GM18520 (cell line): ENCODE data around the gene L3MBTL2.
"Not testable (repeated sequence)": the region's sequence is repeated elsewhere in the genome, so short reads cannot be mapped to it uniquely, and the experiment has no call there.

Experiments used
- ATAC-seq: cut with Tn5 transposase; IDR thresholded peaks from one replicate; pipeline ENCODE4 v1.9.1; 2021; ENCODE audit not compliant: unreplicated experiment

Gene L3MBTL2

DNA sequence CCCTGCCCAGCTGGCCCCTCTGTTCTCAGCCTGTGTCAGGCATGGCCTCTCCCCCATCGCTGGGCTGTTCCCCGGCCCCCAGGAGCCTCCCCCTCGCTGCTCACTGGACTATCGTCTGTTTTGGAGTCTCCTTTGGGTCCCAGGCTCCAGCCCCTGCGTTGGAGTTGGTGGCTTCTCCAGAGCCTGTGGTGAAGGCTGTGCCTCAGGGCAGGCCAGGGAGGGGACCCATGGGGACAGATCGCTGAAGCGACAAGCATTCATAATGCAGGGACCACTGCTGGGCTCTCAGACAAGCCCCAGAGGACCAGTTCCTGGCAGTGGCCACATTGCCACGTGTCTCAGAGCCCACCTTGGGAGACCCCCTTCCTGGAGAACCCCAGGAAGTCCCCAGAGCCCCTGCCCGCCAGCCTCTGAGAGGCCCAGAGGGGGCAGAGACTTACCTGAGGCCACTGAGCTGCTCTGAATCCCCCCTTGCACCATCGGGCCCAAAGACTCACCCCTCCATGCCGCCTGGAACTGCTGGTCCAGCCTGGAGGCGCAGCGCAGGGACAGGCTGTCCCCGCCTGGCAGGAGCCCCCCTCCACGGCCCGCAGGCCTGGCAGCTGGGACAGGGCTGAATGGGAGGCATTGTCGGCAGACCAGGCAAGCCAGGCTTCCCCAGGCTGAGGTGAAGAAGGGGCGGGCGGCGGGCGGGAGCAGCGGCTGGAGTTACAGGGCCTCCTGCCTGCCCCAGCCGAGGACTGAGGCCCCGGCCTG lies 35.4 kb downstream of the L3MBTL2 start, which contains the start of gene CHADL:
Gene CHADL (minus strand): TSS at position 555 of the 756 bp plus-strand sequence. CDS start 50 bp downstream, at position 505.
- no peak for ATAC-seq

DNA sequence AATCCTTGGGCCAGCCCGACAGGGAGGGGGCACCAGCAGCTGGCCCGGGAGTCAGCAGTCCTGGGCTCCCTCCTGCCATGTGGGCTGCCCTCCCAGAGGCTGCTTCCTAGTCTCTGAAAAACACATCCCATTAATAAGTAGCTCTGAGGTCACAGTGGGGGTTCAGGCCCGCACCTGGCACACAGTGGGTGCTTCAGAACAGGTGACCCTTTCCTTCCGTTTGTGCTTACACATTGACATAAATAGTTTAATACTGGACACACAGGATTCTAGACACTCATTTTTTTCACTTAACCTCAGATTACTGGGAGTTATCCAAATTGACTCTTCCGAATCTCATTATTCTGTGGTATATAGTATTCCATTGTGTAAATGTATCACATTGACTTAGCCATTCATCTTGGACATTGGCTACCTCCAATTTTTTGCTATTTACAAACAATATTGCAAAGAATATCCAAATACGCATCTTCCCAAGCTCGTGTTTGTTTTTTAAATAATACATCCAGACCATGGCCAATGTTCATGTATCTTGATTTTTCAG lies 36.1 kb downstream of the L3MBTL2 start:
- no peak for ATAC-seq

DNA sequence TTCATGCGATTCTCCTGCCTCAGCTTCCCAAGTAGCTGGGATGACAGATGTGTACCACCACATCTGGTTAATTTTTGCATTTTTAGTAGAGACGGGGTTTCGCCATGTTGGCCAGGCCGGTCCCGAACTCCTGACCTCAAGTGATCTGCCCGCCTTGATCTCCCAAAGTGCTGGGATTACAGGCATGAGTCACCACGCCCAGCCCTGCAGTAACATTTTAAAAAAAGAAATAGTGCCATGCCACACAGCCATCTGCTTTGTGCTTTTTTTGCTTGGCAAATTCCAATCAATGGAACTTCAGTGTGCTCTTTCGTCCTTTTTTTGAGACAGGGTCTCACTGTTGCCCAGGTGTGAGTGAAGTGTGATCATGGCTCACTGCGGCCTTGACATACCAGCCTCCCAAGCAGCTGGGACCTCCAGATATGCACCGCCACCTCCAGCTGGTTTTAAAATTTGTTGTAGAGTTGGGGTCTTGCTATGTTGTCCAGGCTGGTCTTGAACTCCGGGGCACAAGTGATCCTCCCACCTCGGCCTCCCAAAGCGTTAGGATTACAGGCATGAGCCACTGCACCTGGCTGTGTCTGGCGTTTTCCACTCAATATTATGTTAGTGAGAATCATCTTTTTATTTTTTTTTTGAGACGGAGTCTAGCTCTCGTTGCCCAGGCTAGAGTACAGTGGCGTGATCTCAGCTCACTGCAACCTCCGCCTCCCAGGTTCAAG lies 37.4 kb downstream of the L3MBTL2 start:
- ATAC-seq, result no peak

DNA sequence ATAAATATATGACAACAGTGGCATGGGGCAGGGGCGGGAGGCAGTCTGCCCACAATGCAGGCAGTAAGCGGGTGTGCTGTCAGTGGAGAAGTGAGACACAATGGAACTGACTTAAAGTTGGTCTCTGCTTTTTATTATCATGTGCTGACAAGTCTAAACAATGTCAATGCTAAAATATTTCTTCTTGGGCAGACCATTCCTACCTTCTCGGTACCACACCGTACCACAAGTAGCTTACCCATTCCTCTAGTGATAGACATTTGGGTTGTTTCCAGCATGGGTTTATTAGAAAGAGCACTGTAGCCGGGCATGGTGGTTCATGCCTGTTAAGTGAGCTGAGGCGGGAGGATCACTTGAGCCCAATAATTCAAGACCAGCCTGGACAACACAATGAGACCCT lies 38.2 kb downstream of the L3MBTL2 start:
- no peak for ATAC-seq

DNA sequence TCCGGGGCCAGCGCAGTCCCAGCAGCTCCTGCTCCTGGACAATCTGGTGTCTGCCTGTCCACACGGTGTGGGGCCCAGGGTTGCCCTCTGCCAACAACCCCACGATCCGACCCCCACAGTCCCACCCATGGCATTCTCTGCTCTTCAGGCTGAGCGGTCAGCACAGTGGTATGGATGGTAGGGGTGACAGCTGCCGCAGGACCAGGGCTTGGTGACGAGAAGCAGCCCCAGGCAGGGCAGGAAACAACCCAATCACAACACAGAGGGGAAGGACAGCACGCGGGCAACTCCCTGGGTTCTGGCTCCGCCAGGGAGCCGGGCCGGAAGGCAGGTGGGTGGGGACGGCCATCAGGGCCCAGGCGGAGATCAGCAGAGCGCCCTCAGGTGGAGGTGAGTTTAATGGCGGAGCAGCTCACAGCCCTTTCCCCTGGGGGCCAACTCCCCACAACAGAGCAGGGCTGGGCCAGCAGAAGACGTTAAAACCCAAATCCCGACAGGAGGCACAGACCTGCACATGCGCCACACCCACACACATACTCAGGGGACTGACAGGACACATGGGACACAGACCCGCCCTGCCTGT lies 40.9 kb downstream of the L3MBTL2 start:
- no peak for ATAC-seq

DNA sequence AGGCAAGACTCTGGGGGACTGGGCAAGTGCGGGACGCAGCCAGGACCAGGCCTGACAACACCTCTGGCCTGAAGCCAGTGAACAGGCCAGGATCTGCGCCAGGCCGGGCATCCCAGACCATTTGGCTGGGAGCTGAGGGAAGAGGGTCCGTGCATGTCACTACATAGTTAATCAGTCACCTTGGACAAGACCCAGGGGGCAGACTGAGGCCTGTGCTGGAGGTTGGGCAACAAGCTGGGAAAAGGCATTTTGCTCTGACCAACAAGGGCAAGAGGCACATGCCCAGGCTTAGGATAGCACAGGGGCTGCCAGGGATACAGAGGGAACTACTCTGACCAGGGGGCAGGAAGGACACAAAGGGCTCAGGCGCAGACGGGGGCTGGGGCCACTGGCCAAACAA lies 42.6 kb downstream of the L3MBTL2 start:
- no peak for ATAC-seq

DNA sequence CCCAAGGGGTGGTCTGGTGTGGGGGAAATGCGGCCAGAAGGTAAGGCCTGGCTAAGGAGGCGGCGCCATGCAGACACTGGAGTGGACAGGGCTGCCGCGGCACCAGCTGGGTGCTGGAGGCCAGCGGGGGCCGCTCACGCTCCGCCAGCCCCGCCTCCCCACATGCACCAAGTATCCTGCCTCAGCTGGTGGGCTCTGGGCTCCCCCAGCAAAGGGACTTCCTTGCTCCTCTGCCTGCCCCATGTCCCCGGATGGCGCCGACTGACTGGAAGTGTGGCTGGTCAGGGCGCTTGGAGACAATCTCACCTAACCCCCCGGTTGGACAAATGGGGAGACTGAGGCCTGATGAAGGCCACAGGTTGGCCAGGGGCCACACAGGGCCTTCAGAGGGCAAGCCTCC lies 43.2 kb downstream of the L3MBTL2 start:
- no peak for ATAC-seq

DNA sequence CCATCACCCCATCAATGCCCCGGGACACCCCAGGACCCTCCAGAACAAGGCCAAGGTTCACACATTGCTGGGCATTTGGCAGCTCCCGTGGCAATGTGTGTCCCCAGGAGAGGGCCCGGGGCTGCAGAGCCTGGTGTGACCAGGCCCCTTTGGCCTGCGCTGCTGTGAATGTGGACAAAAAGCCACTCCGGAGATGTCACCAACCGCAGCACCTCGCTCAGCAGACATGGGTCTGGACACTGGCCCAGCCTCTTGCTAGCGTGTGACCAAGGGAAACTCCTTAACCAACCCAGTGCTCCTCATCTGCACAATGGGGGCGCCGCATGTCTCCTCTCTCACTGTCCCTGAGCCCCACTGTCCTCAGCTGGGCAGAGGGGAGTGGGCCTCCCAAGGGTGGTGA lies 43.6 kb downstream of the L3MBTL2 start:
- ATAC-seq, result no peak

DNA sequence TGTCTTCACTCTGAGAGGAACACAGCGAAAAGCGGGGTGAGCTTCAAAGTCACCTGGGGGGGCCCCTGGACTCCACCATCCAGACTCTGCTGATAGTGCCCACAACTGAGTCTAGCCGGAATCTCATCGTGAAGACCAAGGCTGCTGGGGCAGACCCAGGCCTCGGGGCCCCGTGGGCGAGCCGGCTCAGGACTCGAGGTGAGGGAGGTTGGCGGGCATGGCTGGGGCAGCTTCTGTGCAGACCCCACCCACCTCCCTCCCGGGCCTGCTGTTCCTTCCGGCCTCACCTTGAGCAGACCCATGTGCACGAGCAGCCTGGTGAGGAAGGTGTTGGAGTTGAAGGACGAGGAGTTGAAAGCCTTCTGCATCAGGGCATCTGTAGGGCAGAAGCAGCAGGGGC lies 44.3 kb downstream of the L3MBTL2 start:
- ATAC-seq, result no peak

DNA sequence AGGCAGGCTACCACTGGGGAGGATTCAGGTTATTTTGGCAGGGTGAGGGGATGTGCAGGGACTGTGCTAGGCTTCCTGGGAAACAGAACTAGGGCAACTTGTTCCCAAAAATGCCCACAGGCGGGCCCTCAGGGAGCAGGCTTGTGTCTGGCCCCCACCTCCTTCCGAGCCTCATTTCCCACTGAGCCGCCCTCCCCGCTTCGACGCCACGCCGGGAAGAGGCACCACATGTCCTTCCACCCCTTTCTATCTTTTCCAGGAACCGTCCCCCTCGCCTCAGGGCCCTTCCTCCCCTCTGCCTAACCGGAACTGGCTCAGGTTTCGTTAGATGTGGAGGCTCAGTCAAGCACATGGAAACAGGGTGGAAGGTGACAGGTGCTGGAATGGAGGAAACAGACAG lies 45.0 kb downstream of the L3MBTL2 start:
- no peak for ATAC-seq

DNA sequence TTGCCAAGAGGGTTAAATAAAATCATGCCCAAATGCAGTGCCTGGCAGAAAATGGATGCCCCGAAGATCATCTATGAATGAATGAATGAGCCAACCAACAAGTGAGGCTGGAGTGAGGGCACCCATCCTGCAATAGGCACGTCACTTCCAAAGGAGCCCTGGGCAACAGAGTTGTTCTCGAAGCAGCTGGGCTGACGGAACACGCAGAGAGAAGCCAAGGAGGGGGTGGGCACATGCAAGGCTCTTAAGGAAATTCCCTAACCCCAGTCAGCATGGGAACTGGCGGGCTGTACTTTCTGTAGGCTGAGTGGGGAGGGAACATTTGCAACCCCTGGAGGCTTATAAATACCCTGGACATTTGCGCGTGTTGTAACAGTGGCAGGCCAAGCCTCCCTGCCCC lies 47.3 kb downstream of the L3MBTL2 start:
- ATAC-seq, result no peak

DNA sequence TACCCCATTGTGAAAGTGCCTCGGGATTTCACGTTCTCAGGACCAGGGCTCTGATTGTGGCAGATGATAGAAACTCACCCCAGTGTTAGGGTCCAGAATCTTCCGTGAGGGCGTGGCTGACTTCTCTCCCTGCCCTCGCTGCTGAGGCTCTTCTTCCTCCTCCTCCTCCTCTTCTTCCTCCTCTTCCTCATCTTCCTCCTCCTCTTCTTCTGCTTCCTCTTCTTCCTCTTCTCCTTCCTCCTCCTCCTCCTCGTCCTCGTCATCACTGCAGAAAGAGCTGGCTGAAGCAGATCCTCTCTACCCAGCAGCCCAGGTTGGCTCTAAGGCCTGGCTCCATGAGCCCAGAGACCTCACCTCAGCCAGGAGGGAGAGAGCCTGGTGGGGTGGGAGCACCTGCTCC lies 49.1 kb downstream of the L3MBTL2 start:
- ATAC-seq, result no peak

DNA sequence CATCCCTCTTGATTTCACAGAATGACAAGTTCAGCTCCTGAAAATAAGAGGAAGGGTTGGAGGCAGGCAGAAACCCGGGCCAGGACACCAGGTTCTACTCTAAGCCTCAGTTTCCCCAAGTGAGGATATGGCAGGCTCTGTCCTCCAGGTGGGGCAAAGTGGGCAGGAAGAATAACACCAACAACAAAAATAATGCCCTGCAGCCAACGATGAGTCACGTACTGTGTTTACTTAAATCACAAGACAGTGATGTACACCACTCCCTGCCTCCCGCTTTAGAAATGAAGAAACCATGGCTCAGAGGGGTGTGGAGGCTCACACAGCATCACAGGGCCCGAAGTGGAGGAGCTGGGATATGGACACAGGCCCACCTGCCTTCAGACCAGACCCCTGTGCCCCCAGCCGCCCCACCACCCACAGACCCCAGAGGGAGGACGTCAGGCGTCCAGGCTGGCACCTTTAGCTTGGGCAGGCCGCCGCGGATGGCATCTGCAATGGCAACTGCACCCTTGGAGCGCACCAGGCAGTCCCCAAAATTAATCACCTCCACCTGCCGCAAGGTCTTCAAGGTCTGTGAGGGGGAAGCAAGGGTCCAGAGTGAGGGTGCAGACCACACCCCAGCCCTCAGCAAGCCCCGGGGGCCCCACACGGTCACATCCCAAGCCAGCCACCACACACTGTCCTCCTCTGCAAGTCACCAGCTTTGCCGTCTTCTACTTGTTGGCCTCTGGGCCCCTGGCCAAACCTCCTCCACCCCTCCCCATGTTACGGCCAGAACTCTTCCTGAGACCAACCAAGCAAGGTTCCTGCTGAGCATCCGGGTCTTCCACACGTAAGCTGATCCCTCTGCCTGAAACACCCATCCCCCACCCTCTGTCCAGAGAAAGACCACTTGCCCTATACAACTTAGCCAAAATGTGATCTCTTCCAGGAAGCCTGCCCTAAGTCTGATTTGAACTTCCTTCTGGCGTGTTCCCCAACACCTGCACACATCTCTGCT lies 51.4 kb downstream of the L3MBTL2 start:
- ATAC-seq, result no peak

DNA sequence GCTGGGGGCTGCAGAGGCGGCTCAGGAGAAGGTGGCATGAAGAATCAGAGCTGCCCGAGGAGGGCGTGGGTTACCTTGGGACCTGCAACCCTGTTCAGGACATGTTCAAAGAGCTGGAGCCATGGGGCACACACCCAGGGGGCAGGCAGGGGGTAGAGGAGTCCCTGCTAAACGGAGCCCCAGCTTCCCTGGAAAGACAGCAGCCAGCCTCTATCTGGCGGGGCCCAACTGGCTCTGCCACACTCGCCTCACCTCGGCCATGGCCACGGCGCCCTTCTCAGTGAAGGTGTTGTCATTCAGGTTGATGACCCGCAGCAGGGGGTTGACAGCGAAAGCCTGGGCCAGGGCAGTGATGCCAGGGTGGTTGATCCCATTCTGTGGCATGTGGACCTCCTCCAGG lies 52.6 kb downstream of the L3MBTL2 start:
- no peak for ATAC-seq

DNA sequence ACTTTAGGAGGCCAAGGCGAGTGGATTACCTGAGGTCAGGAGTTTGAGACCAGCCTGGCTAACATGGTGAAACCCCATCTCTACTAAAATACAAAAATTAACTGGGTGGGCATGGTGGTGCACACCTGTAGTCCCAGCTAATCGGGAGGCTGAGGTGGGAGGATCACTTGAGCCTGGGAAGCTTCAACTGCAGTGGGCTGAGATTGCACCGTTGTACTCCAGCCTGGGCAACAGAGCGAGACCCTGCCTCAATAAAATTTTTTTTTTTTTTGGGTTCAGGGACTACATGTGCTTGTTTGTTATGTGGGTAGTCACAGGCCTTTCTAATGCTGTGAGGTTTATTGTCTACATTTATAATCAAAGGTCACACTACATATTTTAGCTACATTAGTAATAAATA lies 54.6 kb downstream of the L3MBTL2 start:
- ATAC-seq, result not testable (repeated sequence)

DNA sequence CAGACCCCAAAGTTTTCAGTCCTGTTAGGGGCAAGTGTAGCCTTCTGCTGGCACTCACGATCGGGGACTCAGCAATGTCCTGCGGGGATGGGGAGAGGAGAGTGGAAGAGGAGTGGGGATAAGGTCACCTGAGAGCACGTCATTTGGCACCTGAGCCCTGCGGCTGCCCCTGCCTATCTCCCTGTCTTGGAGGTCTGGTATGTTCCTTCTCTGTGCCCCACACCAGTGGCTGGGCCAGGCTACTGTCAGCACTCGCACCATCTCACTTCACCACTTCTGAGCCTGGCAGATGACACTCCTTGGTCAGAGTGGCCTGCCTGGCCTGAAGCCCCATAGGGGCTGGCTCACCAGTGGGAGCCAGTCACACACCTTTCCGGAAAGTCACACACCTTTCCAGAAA lies 55.8 kb downstream of the L3MBTL2 start:
- no peak for ATAC-seq

DNA sequence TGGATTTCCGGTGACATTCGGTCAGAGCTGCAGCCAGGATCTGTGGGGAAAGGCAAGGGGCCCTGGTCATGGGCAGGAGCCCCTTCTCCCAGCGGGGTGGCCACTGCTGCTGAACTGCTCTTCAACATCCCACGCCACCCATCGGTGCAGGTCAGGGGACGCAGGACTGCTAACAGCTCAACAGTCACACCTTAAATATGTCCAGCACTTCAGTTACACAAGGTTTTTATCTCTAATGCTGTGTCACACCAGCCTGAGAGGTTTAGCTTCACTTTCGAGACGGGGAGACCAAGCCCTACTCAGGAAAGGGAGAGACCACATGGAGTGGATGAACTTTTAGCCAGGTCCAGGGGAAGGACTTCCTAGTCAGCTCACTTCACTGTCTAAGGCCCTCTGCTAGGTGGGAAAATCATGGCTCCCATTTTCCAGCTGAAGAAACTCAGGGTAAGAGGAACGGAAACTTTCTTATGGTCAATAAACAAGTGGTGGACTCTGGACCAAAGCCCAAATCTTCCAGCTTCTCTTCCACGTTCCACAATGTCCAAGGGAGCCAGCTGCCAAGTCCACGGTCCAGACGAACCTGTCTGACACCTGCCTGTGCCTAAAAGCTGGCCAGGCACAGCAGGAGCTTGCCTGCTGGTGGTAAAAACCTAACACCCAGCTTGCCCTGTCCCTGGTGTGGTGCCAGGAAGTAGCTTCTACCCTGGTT lies 56.6 kb downstream of the L3MBTL2 start:
- no peak for ATAC-seq

DNA sequence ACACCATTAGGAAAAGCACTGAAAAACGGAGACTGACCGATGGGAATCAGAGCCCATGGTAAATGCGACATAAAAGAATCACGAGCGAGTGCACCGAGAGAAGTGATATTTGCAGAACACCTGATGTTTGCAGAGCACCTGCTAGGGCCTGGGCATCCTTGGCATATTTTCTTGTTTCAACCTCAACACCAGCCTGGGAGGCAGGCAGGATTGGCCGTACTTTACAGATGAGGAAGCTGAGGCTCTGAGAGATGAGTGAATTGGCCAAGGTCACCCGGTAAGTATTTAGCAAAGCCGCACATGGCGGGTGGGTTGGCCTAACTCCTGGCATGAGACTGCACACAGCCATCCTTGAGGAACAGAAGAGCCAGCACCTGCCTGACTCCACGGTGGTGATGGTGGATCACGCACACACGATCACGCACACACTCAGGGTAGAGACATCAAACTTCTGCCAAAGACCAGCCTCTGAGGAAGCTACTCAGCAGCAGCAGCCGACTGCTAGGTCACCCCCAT lies 57.2 kb downstream of the L3MBTL2 start:
- ATAC-seq, result no peak

DNA sequence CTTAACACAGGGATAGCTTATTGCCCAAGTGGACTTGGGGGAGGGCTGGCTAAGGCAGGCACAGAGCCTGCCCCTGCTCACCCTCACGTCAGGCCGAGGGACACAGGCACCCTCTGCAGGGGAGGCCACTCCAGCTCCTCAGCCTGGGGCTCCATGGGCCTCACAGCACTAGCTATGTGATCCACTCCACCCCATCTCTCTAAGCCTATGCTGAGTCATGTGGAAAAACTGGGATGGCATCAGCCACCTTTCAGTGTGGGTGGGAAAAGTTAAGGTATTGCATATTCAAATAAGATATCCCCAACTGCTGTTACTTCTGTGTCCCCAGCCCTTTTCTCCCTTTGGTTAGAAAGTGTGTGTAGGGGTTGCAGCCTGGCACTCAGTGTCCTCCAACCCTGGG lies 58.6 kb downstream of the L3MBTL2 start:
- no peak for ATAC-seq

DNA sequence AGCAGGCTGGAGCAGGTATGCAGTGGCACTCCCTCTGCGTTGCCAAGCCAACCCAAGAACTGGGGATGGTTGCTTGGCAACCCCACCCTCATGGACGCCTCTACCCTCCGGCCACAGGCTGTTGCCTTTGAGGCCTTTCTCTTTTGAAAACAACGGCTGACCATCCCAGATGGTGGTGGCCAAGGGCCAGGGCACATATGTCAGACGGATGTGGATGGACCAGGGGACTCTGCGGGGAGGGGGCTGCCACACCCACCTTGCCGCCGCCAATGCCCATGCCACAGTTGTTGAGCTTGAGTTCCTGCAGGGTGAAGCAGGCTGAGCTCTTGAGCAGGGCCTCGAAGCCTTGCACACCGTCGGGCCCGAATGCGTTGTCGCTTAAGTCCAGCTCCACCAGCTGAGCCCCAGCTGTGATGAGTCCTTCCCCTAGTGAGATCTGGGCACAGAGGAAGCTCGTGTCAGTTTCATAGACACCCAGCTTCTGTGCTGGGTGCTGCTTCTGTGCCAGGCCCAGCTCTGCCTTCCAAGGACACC lies 59.4 kb downstream of the L3MBTL2 start:
- no peak for ATAC-seq
